ENCODE results near the gene CNOT6.
"Not testable (repeated sequence)": the region's sequence is repeated elsewhere in the genome, so short reads cannot be mapped to it uniquely, and the experiment has no call there.

Gene CNOT6

DNA sequence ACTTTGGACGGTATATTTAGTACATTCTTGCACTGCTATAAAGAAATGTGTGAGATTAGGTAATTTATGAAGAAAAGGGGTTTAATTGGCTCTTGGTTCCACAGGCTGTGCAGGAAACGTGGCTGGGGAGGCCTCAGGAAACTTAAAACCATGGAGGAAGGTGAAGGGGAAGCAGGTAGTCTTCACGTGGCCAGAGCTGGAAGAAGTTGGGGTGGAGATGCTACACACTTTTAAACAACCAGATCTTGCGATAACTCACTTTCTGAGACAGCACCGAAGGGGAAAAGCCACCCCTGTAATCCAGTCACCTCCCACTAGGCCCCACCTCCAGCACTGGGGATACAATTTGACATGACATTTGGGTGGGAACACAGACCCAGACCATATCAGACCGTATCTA is 13.5 kb downstream of the CNOT6 start:
- no peak for DNase-seq (ENCODE audit: low spot score)
- H3K27ac ChIP-seq, result no peak overlapping the region
- TF ChIP-seq CTCF (IDR thresholded peaks at IDR 0.05), result no peak
- H3K4me3 ChIP-seq, result no peak overlapping the region

- TF ChIP-seq CTCF (IDR thresholded peaks at IDR 0.05), result no peak
- no peak overlapping the region for H3K4me3 ChIP-seq
- no peak for DNase-seq (ENCODE audit: low spot score)
- no peak overlapping the region for H3K27ac ChIP-seq
Measured at GRCh38 chr5:180515294-180515693, 21.1 kb downstream of the CNOT6 start.

GRCh38 chr5:180515974-180516373 is 21.8 kb downstream of the CNOT6 start:
- not testable (repeated sequence) for H3K4me3 ChIP-seq; H3K27ac ChIP-seq; DNase-seq (ENCODE audit: low spot score)

DNA sequence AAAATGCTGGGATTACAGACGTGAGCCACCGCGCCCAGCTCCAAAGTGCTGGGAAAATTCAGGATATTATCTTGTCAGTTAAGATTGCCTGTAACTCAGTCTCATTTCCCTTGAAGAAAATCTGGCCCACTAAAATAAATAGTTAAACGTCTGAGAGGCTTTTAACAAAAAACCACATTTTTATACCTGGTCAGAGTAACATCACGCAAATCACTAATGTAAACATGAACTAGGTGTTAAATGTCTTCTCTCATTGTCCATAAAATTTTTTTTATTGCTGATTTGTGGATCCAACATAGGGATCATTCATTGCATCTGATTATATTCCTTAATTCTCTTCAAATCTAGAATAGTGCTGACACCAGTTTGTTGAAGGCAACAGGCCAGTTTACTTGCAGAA is 22.3 kb downstream of the CNOT6 start:
- no peak for TF ChIP-seq CTCF (IDR thresholded peaks at IDR 0.05)
- no peak overlapping the region for H3K27ac ChIP-seq
- H3K4me3 ChIP-seq, result no peak overlapping the region
- DNase-seq (ENCODE audit: low spot score), result no peak

GRCh38 chr5:180519098-180519497 is 24.9 kb downstream of the CNOT6 start:
- Histone ChIP-seq H3K4me3 (no peak overlapping the region), H3K27ac (no peak overlapping the region)
- TF ChIP-seq CTCF (IDR thresholded peaks at IDR 0.05), result no peak
- DNase-seq (ENCODE audit: low spot score), result no peak

GRCh38 chr5:180521101-180521500 is 26.9 kb downstream of the CNOT6 start:
- TF ChIP-seq CTCF (IDR thresholded peaks at IDR 0.05), result no peak
- DNase-seq (ENCODE audit: low spot score), result no peak
- Histone ChIP-seq H3K27ac (no peak overlapping the region), H3K4me3 (no peak overlapping the region)

DNA sequence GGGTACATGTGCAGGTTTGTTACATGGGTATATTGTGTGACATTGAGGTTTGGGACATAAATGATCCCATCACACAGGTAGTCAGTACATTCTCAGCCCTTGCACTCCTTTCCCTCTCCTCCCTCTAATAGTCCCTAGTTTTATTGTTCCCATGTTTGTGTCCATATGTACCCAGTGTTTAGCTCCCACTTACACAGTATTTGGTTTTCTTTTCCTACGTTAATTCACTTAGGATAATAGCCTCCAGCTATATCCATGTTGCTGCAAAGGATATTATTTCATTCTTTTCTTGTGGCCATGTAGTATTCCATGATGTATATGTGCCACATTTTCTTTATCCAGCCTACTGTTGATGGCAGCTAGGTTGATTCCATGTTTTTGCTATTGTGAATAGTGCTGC is 27.4 kb downstream of the CNOT6 start:
- no peak for TF ChIP-seq CTCF (IDR thresholded peaks at IDR 0.05)
- no peak overlapping the region for H3K4me3 ChIP-seq
- no peak for DNase-seq (ENCODE audit: low spot score)
- H3K27ac ChIP-seq, result no peak overlapping the region

GRCh38 chr5:180522330-180522729 is 28.2 kb downstream of the CNOT6 start:
- TF ChIP-seq CTCF (IDR thresholded peaks at IDR 0.05), result no peak
- Histone ChIP-seq H3K4me3 (no peak overlapping the region), H3K27ac (no peak overlapping the region)
- no peak for DNase-seq (ENCODE audit: low spot score)

Measured in coronary artery (tissue), 2 donors.